Heart right ventricle (tissue), 16 donors: ENCODE data around the gene PLXNA2. TPM values are rescaled to one million over a fixed set of nuclear protein-coding genes. Genes with fewer than 3 reads are reported as not detected.

ENCODE experiments used
- ATAC-seq, 8 donors: fragments of 200-7000 bp; cut with Tn5 transposase; one replicate each; pipeline ENCODE4 v1.9.1; 2020; ENCODE audit warnings: mild to moderate bottlenecking in 8 of 8, moderate library complexity in 8 of 8, moderate number of reproducible peaks in 1 of 8
- DNase-seq, 2 donors: peaks; one replicate each; pipeline ENCODE4 v3.0.0-alpha.2; 2020
- H3K27ac ChIP-seq, 10 donors: fragments of 200-600 bp; sonication (generic) in 2 of 10; one replicate each; pipeline versions ENCODE4 v1.5.0 to v1.8.0; 2020 to 2022; ENCODE audit warnings: mild to moderate bottlenecking in 3 of 10
- H3K27me3 ChIP-seq, 7 donors: fragments of 200-600 bp; one replicate each; pipeline ENCODE4 v1.8.0; 2021 to 2022; ENCODE audit warnings: mild to moderate bottlenecking in 2 of 7
- H3K36me3 ChIP-seq, 9 donors: fragments of 200-600 bp; sonication (generic) in 1 of 9; one replicate each; pipeline versions ENCODE4 v1.5.0 to v1.8.0; 2020 to 2022; ENCODE audit warnings: mild to moderate bottlenecking in 2 of 9
- H3K4me1 ChIP-seq, 9 donors: fragments of 200-600 bp; sonication (generic) in 1 of 9; one replicate each; pipeline versions ENCODE4 v1.5.0 to v1.8.0; 2020 to 2022; ENCODE audit warnings: mild to moderate bottlenecking in 4 of 9
- H3K4me3 ChIP-seq, 10 donors: fragments of 200-600 bp; sonication (generic) in 2 of 10; one replicate each; pipeline versions ENCODE4 v1.5.0 to v1.8.0; 2020 to 2022; ENCODE audit warnings: mild to moderate bottlenecking in 7 of 10, moderate library complexity in 2 of 10
- H3K9me3 ChIP-seq, 11 donors: fragments of 200-600 bp in 10 of 11; sonication (generic) in 2 of 11; one replicate each; pipeline versions ENCODE4 v1.5.0 to v1.8.0; 2013 to 2022; ENCODE audit warnings: mild to moderate bottlenecking in 2 of 11, control low read depth in 1 of 11, moderate library complexity in 1 of 11
- CTCF ChIP-seq, 9 donors: fragments of 200-600 bp; sonication (generic) in 2 of 9; IDR thresholded peaks; one replicate each; pipeline versions ENCODE4 v1.5.0 to v1.8.0; 2021 to 2022; ENCODE audit warnings: antibody characterized with exemption in 9 of 9, mild to moderate bottlenecking in 5 of 9, moderate library complexity in 1 of 9
- WGBS, 2 donors: extraction: QIAGEN DNeasy Blood & Tissue Kit; methylation state at CpG; one replicate each; pipeline ENCODE4 v1.1.7; 2013; ENCODE audit warnings: inconsistent platforms in 1 of 2; 5-methylcytosine and 5-hydroxymethylcytosine counted together
- intact Hi-C, 10 donors: fragments of 100-400 bp; cut with DNase I; formaldehyde crosslinking; loops; one replicate each; pipeline versions ENCODE4 v1.11.1 to v1.14.2; 2022
- polyA plus RNA-seq, 2 donors: library from polyadenylated mRNA; stranded (reverse); fragments of 200-250 nt; gene quantifications; one replicate each; pipeline ENCODE4 v1.2.3, GENCODE V29; 2013
- total RNA-seq, 10 donors: library from RNA; stranded (reverse); fragmentation: NEBNext Ultra II Directional in 3 of 10; extraction: Animal tissue kit (Norgen Biotek cat#: 25700) in 3 of 10; gene quantifications; one replicate each; pipeline versions ENCODE4 v1.2.1 to v1.2.4, GENCODE V29; 2021 to 2023
- donor health status: Arrhythmogenic right ventricular cardiomyopathy.
- donor health status: ischemic (EF 13 %, LVEDD 7.1; RV severe dilation, severe dysfunction).
- donor health status: healthy with polysubstance abuse.
- donor health status: DM: no; HTN: yes; CAD: no.
- donor health status: DM: no; HTN: no; CAD: no.
- donor health status: ischemic (EF 25% LVEDD 6.9; RV normal size, moderate dysfunction).
- donor health status: ischemic (EF 25% LVEDD 5.7; RV mildly dilated, moderate dysfunction).
- donor health status: healthy.
- donor health status: DM: yes; HTN: yes; CAD: no.
- donor health status: Ischemic cardiomyopathy.
- donor health status: ischemic (EF 35%, LVEDD 5.7; RV mildly dilated, moderate dysfunction).
- donor health status: nonischemic (EF 11% LVEDD 7.7; RV severe dilation, severe dysfunction).
- donor health status: DM: yes; HTN: yes; CAD: no.
- donor health status: PGD.
- donor health status: ischemic (EF 29% LVEDD 5.4; RV normal size, mild dysfunction).
- donor health status: nonischemic (EF 23%, LVEDD 6.1; RV moderate dilation, normal function).

Gene PLXNA2
- total and polyA plus RNA-seq, 12 donors, result 6.1 to 31.6 (median 17.9) TPM

- Histone ChIP-seq H3K36me3 (peaks cover 0 to 56% (median 11%) of the 10 kb centered on the region in 9 donors), H3K9me3 (no peaks in the 10 kb centered on the region), H3K27ac (no peak overlapping the region), H3K27me3 (no peaks in the 10 kb centered on the region), H3K4me1 (peaks cover 0 to 30% (median 13%) of the 10 kb centered on the region in 9 donors), H3K4me3 (no peak overlapping the region)
- DNase-seq, result no peak
- intact Hi-C loops, result loop anchor here in 1 of 10 donors (10.0 kb wide), 1 partner anchor 98 kb away; no protein-coding TSS in a partner anchor
- WGBS, 2 donors, result 77 to 93% methylated on average over 4 of the region's 4 CpGs
- no peak for TF ChIP-seq CTCF (IDR thresholded peaks at IDR 0.05)
- no peak for ATAC-seq
Measured at GRCh38 chr1:208137193-208137592, 107.0 kb downstream of the PLXNA2 start.

- WGBS, 2 donors, result 87 to 89% methylated on average over 5 of the region's 5 CpGs
- intact Hi-C loops, result loop anchor here in 1 of 10 donors (10.0 kb wide), 1 partner anchor 98 kb away; no protein-coding TSS in a partner anchor
- H3K36me3 ChIP-seq, result peaks cover 0 to 50% (median 5%) of the 10 kb centered on the region in 9 donors
- H3K27me3 ChIP-seq, result peaks cover 0 to 4% (median 0%) of the 10 kb centered on the region in 7 donors
- no peaks in the 10 kb centered on the region for H3K9me3 ChIP-seq
- no peak for ATAC-seq
- DNase-seq, result no peak
- TF ChIP-seq CTCF (IDR thresholded peaks at IDR 0.05), result no peak
- peaks cover 0 to 34% (median 13%) of the 10 kb centered on the region in 9 donors for H3K4me1 ChIP-seq
- H3K27ac ChIP-seq, result peak overlapping the region in 1 of 10 donors; percentile 21
- H3K4me3 ChIP-seq, result no peak overlapping the region
Measured at GRCh38 chr1:208136459-208137182, 107.6 kb downstream of the PLXNA2 start.

GRCh38 chr1:208135354-208135753 is 108.8 kb downstream of the PLXNA2 start:
- no peak for DNase-seq
- peaks cover 0 to 34% (median 13%) of the 10 kb centered on the region in 9 donors for H3K4me1 ChIP-seq
- intact Hi-C loops, result loop anchor here in 1 of 10 donors (10.0 kb wide), 1 partner anchor 99 kb away; no protein-coding TSS in a partner anchor
- H3K27ac ChIP-seq, result no peak overlapping the region
- no peak for TF ChIP-seq CTCF (IDR thresholded peaks at IDR 0.05)
- H3K9me3 ChIP-seq, result no peaks in the 10 kb centered on the region
- peaks cover 0 to 37% (median 5%) of the 10 kb centered on the region in 9 donors for H3K36me3 ChIP-seq
- peaks cover 0 to 4% (median 0%) of the 10 kb centered on the region in 7 donors for H3K27me3 ChIP-seq
- no peak overlapping the region for H3K4me3 ChIP-seq
- ATAC-seq, result peak in 1 of 8 donors; percentile 40
- WGBS, 2 donors, result 70 to 73% methylated on average over 2 of the region's 2 CpGs

- Histone ChIP-seq H3K36me3 (peaks cover 0 to 30% (median 3%) of the 10 kb centered on the region in 9 donors), H3K27ac (peak overlapping the region in 1 of 10 donors; percentile 21), H3K4me1 (peaks cover 0 to 34% (median 13%) of the 10 kb centered on the region in 9 donors), H3K4me3 (no peak overlapping the region), H3K27me3 (peaks cover 0 to 4% (median 0%) of the 10 kb centered on the region in 7 donors), H3K9me3 (no peaks in the 10 kb centered on the region)
- ATAC-seq (no peak), DNase-seq (no peak)
- TF ChIP-seq CTCF (IDR thresholded peaks at IDR 0.05), result no peak
- WGBS, 2 donors, result 75 to 77% methylated on average over 5 of the region's 5 CpGs
- intact Hi-C loops, result loop anchor here in 6 of 10 donors (5.0 to 10.0 kb wide), 3 partner anchors 100 to 108 kb away; partner anchors contain the start of gene PLXNA2 (in 3 of the 6)
Measured at GRCh38 chr1:208134491-208134890, 109.7 kb downstream of the PLXNA2 start.
